Nephron progenitor cell (in vitro differentiated cells): Measurements from ENCODE around the gene MPHOSPH10.

Experiments used
- DNase-seq: peaks from one replicate; pipeline ENCODE4 v3.0.0; 2021
- H3K27ac Mint-ChIP-seq: 2 replicates; pipeline ENCODE4 v1.8.0; 2021; ENCODE audit warnings: mild to moderate bottlenecking, moderate library complexity, mixed read lengths
- H3K27me3 Mint-ChIP-seq: 2 replicates; pipeline ENCODE4 v1.8.0; 2021; ENCODE audit warnings: mild to moderate bottlenecking, low read depth, mixed read lengths; ENCODE audit not compliant: poor library complexity
- H3K36me3 Mint-ChIP-seq: 2 replicates; pipeline ENCODE4 v1.8.0; 2021; ENCODE audit warnings: low read depth, mixed read lengths
- H3K4me1 Mint-ChIP-seq: 2 replicates; pipeline ENCODE4 v1.8.0; 2021; ENCODE audit warnings: mixed read lengths
- H3K4me3 Mint-ChIP-seq: 2 replicates; pipeline ENCODE4 v1.8.0; 2021; ENCODE audit warnings: mild to moderate bottlenecking, moderate library complexity, mixed read lengths
- H3K9me3 Mint-ChIP-seq: 2 replicates; pipeline ENCODE4 v1.8.0; 2021; ENCODE audit warnings: mild to moderate bottlenecking, moderate library complexity, mixed read lengths
- CTCF ChIP-seq: fragments of 200-600 bp; sonication (generic); IDR thresholded peaks from 2 replicates; pipeline ENCODE4 v1.5.0; 2021; ENCODE audit warnings: antibody characterized with exemption

MPHOSPH10 gene

DNA sequence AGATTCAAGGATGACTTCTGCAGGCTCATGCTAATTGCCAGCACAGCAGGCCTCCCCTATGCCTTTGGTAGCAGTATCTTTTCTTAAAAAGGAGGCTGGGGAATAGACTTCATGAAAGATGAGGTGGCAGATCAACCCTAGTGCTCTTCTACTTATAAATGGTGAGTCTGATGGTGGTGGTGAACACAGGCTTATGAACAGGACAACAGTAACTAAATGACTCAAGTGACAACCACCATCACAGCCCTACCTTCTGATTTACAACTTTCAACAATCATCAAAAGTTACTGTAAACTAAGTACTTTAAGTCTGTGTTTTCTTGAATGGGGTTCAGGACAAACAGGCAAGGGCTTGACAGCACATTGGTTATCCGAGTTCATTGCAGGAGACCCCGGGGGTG is 57.2 kb downstream of the MPHOSPH10 start:
- no peak for DNase-seq
- no peak overlapping the region for H3K4me3 Mint-ChIP-seq
- no peak for TF ChIP-seq CTCF
- peaks cover 4% of the 10 kb centered on the region for H3K36me3 Mint-ChIP-seq
- H3K9me3 Mint-ChIP-seq, result no peaks in the 10 kb centered on the region
- no peak overlapping the region for H3K27ac Mint-ChIP-seq
- H3K4me1 Mint-ChIP-seq, result peaks cover 4% of the 10 kb centered on the region
- H3K27me3 Mint-ChIP-seq, result peaks cover 9% of the 10 kb centered on the region

GRCh38 chr2:71190656-71191569 is 60.5 kb downstream of the MPHOSPH10 start:
- DNase-seq, result no peak
- peaks cover 12% of the 10 kb centered on the region for H3K27me3 Mint-ChIP-seq
- H3K36me3 Mint-ChIP-seq, result peaks cover 27% of the 10 kb centered on the region
- peaks cover 26% of the 10 kb centered on the region for H3K9me3 Mint-ChIP-seq
- H3K4me1 Mint-ChIP-seq, result no peaks in the 10 kb centered on the region
- no peak overlapping the region for H3K4me3 Mint-ChIP-seq
- no peak for TF ChIP-seq CTCF
- H3K27ac Mint-ChIP-seq, result no peak overlapping the region

DNA sequence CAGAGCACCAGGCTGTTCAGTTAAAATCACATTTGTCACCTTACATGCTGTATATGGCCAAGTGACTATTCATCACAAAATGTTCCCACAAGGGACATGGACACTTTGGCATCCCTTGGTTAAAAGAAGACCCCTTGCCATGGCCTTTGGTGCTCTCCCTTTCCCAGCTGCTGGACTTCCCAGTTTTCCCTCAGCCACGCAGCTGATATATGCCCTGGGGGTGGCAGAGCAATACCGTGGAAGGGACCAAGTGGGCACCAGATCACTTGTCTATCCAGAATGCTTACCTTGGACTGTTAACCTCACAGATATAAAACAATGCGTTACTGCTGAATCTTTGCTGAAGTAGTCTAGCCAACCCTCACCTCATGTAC is 61.1 kb downstream of the MPHOSPH10 start:
- Mint-ChIP-seq H3K9me3 (peaks cover 32% of the 10 kb centered on the region), H3K4me1 (no peaks in the 10 kb centered on the region)
- TF ChIP-seq CTCF, result no peak

More for the DNA sequence above, 61.1 kb downstream of the MPHOSPH10 start:
- peaks cover 34% of the 10 kb centered on the region for H3K36me3 Mint-ChIP-seq
- H3K27me3 Mint-ChIP-seq, result peaks cover 12% of the 10 kb centered on the region
- no peak overlapping the region for H3K4me3 Mint-ChIP-seq
- H3K27ac Mint-ChIP-seq, result no peak overlapping the region
- DNase-seq, result no peak
